Endothelial cell of umbilical vein (primary cell): ENCODE data around the gene SDC3. TPM values are rescaled to one million over a fixed set of nuclear protein-coding genes. Genes with fewer than 3 reads are reported as not detected.

Experiments used
- BruUV-seq: library from RNA; stranded (reverse); fragments of 400-500 nt; replicated peaks from 2 replicates; lab custom pipeline; 2021; lab: Mats Ljungman, UMichigan
- CTCF ChIA-PET: fragments of 300-600, 350-600 bp; sonication (Branson Sonifier 250); formaldehyde crosslinking; loops from one replicate; lab custom pipeline; 2021; ENCODE audit warnings: antibody characterized with exemption, inconsistent platforms; lab: Charles Lee
- POLR2A ChIA-PET: fragments of 300-600, 350-600 bp; sonication (Branson Sonifier 250); formaldehyde crosslinking; loops from one replicate; lab custom pipeline; 2021; ENCODE audit warnings: antibody characterized with exemption, inconsistent platforms; lab: Charles Lee
- DNase-seq: peaks from one replicate; pipeline ENCODE4 v3.0.0-alpha.2; 2011; ENCODE audit warnings: low read depth, low spot score
- FAIRE-seq: peaks from 2 replicates; lab custom pipeline; 2011; peaks lifted over from hg19 to GRCh38; lab: Jason Lieb, UNC
- H2AFZ ChIP-seq: 2 replicates; pipeline ENCODE4 v1.6.0; 2012; ENCODE audit warnings: low read depth, low read length, control low read depth, inconsistent platforms
- H3K27ac ChIP-seq: 2 replicates; pipeline ENCODE4 v1.5.1; 2011; ENCODE audit warnings: low read depth, mild to moderate bottlenecking, control low read depth, low read length, moderate library complexity; ENCODE audit not compliant: insufficient read depth
- H3K27me3 ChIP-seq, 2 experiments: 2 replicates each; pipeline versions ENCODE4 v1.6.0 to v1.6.1; 2011; ENCODE audit warnings: low read length in 2 of 2, mixed read lengths in 1 of 2; ENCODE audit not compliant: control insufficient read depth in 2 of 2, insufficient read depth in 2 of 2
- H3K36me3 ChIP-seq, 2 experiments: 2 replicates in 1 of 2; 3 replicates in 1 of 2; pipeline ENCODE4 v1.5.1; 2011; ENCODE audit warnings: low read length in 2 of 2, mild to moderate bottlenecking in 1 of 2, moderate library complexity in 1 of 2; ENCODE audit not compliant: control insufficient read depth in 2 of 2, insufficient read depth in 2 of 2; ENCODE audit errors: extremely low read depth in 1 of 2
- H3K4me1 ChIP-seq: 3 replicates; pipeline ENCODE4 v1.5.1; 2011; ENCODE audit warnings: mild to moderate bottlenecking, low read length; ENCODE audit not compliant: control insufficient read depth, insufficient read depth; ENCODE audit errors: extremely low read depth
- H3K4me2 ChIP-seq: 2 replicates; pipeline ENCODE4 v1.6.1; 2011; ENCODE audit warnings: low read length, control low read depth, mixed read lengths; ENCODE audit not compliant: insufficient read depth
- H3K4me3 ChIP-seq, 3 experiments: fragments of 200-600 bp in 1 of 3; sonication (generic), shearing (Covaris generic) in 1 of 3; replicated peaks in 1 of 3; 2 replicates each; pipeline ENCODE4 v1.5.1; 2011 to 2016; ENCODE audit warnings: control low read depth in 3 of 3, low read length in 3 of 3, mild to moderate bottlenecking in 2 of 3, inconsistent platforms in 1 of 3, low read depth in 1 of 3, moderate library complexity in 1 of 3; ENCODE audit not compliant: insufficient read depth in 1 of 3
- H3K79me2 ChIP-seq: 2 replicates; pipeline ENCODE4 v1.6.0; 2012; ENCODE audit warnings: low read length, inconsistent platforms; ENCODE audit not compliant: control insufficient read depth, insufficient read depth
- H3K9ac ChIP-seq: replicated peaks from 2 replicates; pipeline ENCODE3; 2011; ENCODE audit warnings: low read length, control low read depth; ENCODE audit not compliant: insufficient read depth; ENCODE audit errors: extremely low read depth
- H3K9me1 ChIP-seq: replicated peaks from 3 replicates; pipeline ENCODE4 v1.6.0; 2011; ENCODE audit warnings: mild to moderate bottlenecking, low read length; ENCODE audit not compliant: control insufficient read depth, insufficient read depth; ENCODE audit errors: extremely low read depth
- H3K9me3 ChIP-seq: replicated peaks from 2 replicates; pipeline ENCODE4 v1.5.1; 2012; ENCODE audit warnings: low read length, inconsistent platforms; ENCODE audit not compliant: control insufficient read depth, insufficient read depth
- H4K20me1 ChIP-seq: replicated peaks from 2 replicates; pipeline ENCODE3; 2011; ENCODE audit warnings: mild to moderate bottlenecking, low read length; ENCODE audit not compliant: control insufficient read depth, insufficient read depth; ENCODE audit errors: extremely low read depth
- EZH2 ChIP-seq: IDR thresholded peaks from 2 replicates; pipeline ENCODE4 v1.6.1; 2012; ENCODE audit warnings: borderline replicate concordance, low read depth, mild to moderate bottlenecking, moderate library complexity, low read length, inconsistent platforms; ENCODE audit not compliant: severe bottlenecking
- FOS ChIP-seq: IDR thresholded peaks from 2 replicates; pipeline ENCODE4 v1.6.1; 2011; ENCODE audit warnings: mild to moderate bottlenecking, low read length, moderate library complexity, borderline replicate concordance; ENCODE audit not compliant: insufficient read depth
- GATA2 ChIP-seq: IDR thresholded peaks from 2 replicates; pipeline ENCODE4 v1.7.0; 2011; ENCODE audit warnings: low read depth, mild to moderate bottlenecking, moderate library complexity, mixed read lengths, low read length; ENCODE audit not compliant: insufficient read length, insufficient read depth
- JUN ChIP-seq: IDR thresholded peaks from 2 replicates; pipeline ENCODE4 v1.6.1; 2011; ENCODE audit warnings: borderline replicate concordance, low read depth; ENCODE audit not compliant: insufficient read length, insufficient read depth
- MYC ChIP-seq: IDR thresholded peaks from one replicate; pipeline ENCODE4 v1.6.1; 2011; ENCODE audit warnings: mild to moderate bottlenecking, low read depth, low read length
- POLR2A ChIP-seq: IDR thresholded peaks from 2 replicates; pipeline ENCODE4 v1.6.1; 2012; ENCODE audit warnings: low read depth, mild to moderate bottlenecking, control low read depth, low read length
- POLR2AphosphoS5 ChIP-seq: IDR thresholded peaks from 2 replicates; pipeline ENCODE4 v1.6.1; 2012; ENCODE audit warnings: low read depth, mild to moderate bottlenecking, control low read depth, low read length, moderate library complexity; ENCODE audit not compliant: insufficient read depth
- dilution Hi-C: fragments of 300-500 bp; cut with MboI; formaldehyde crosslinking; loops from one replicate; pipeline ENCODE4 v1.15.0; 2019; ENCODE audit warnings: low sequenced_read_pairs; ENCODE audit not compliant: extremely low pct_ligation_motif_present
- intact Hi-C: fragments of 100-400 bp; cut with micrococcal nuclease; formaldehyde crosslinking; loops from one replicate; pipeline ENCODE4 v1.10.0; 2022
- polyA plus RNA-seq, 4 experiments: library from polyadenylated mRNA; depleted of rRNA in 3 of 4; stranded (reverse) in 3 of 4; unstranded in 1 of 4; fragments of >200 nt; gene quantifications; 2 replicates each; pipeline versions ENCODE4 v1.2.1 to v1.2.3, GENCODE V29; 2011 to 2012; ENCODE audit warnings: missing spikeins in 1 of 4
- total RNA-seq: library from RNA; stranded (reverse); gene quantifications from 2 replicates; pipeline ENCODE4 v1.2.3, GENCODE V29; 2021
- TF ChIP-seq, protein P1 (sequence below), 2 donors: IDR thresholded peaks; 1 replicate in 1 of 2; 2 replicates in 1 of 2; pipeline ENCODE4 v1.5.1; 2011; ENCODE audit warnings: low read length in 2 of 2, mild to moderate bottlenecking in 2 of 2, moderate library complexity in 2 of 2, control low read depth in 1 of 2, inconsistent platforms in 1 of 2, low read depth in 1 of 2; ENCODE audit not compliant: insufficient read depth in 1 of 2; ENCODE audit errors: extremely low read depth in 1 of 2

The SDC3 gene
- total and polyA plus RNA-seq, 2 donors (not counting 3 experiments of a cell fraction or from before 2014, with no cell fraction given) = 7.1 to 25.9 TPM

GRCh38 chr1:30928171-30928570, 19.6 kb upstream of the SDC3 start:
- dilution Hi-C loops = no loop called here
- no peak overlapping the region for H3K9ac ChIP-seq
- no peaks in the 10 kb centered on the region for H3K9me3 ChIP-seq
- H3K27ac ChIP-seq = no peak overlapping the region
- no peak overlapping the region for H3K4me2 ChIP-seq
- POLR2A ChIA-PET = no interaction called here
- TF ChIP-seq FOS (no peak), GATA2 (no peak), EZH2 (no peak), JUN (no peak), MYC (no peak), POLR2AphosphoS5 (no peak), POLR2A (no peak)
- TF ChIP-seq, protein P1, sequence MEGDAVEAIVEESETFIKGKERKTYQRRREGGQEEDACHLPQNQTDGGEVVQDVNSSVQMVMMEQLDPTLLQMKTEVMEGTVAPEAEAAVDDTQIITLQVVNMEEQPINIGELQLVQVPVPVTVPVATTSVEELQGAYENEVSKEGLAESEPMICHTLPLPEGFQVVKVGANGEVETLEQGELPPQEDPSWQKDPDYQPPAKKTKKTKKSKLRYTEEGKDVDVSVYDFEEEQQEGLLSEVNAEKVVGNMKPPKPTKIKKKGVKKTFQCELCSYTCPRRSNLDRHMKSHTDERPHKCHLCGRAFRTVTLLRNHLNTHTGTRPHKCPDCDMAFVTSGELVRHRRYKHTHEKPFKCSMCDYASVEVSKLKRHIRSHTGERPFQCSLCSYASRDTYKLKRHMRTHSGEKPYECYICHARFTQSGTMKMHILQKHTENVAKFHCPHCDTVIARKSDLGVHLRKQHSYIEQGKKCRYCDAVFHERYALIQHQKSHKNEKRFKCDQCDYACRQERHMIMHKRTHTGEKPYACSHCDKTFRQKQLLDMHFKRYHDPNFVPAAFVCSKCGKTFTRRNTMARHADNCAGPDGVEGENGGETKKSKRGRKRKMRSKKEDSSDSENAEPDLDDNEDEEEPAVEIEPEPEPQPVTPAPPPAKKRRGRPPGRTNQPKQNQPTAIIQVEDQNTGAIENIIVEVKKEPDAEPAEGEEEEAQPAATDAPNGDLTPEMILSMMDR (IDR thresholded peaks at IDR 0.05; ENCODE audit: extremely low read depth in 1 of 2, insufficient read depth in 1 of 2, low read depth in 1 of 2, low read length in 2 of 2) = no peak
- H3K36me3 ChIP-seq = peaks cover 6 to 8% of the 10 kb centered on the region in 2 experiments
- H3K4me1 ChIP-seq = no peaks in the 10 kb centered on the region
- H4K20me1 ChIP-seq = no peaks in the 10 kb centered on the region
- no peak overlapping the region for H2AFZ ChIP-seq
- FAIRE-seq = no peak
- H3K9me1 ChIP-seq = no peaks in the 10 kb centered on the region
- CTCF ChIA-PET = interaction anchor here (0.6 to 8.2 kb wide), 13 partner anchors 9 to 155 kb away, joined by 3 to 73 read pairs (median 5); no protein-coding TSS in a partner anchor
- intact Hi-C loops = loop anchor here (2.0 kb wide), 1 partner anchor 209 kb away; no protein-coding TSS in a partner anchor
- no TSS peak for BruUV-seq
- H3K79me2 ChIP-seq = no peaks in the 10 kb centered on the region
- H3K4me3 ChIP-seq = no peak overlapping the region
- no peak for DNase-seq
- H3K27me3 ChIP-seq = no peaks in the 10 kb centered on the region
